ENCODE results near the gene TTC27.
"Not testable (repeated sequence)": the region's sequence is repeated elsewhere in the genome, so short reads cannot be mapped to it uniquely, and the experiment has no call there.

The TTC27 gene

GRCh38 chr2:32807662-32808061 lies 179.8 kb downstream of the TTC27 start:
- ATAC-seq, result no peak
- no peak for DNase-seq

DNA sequence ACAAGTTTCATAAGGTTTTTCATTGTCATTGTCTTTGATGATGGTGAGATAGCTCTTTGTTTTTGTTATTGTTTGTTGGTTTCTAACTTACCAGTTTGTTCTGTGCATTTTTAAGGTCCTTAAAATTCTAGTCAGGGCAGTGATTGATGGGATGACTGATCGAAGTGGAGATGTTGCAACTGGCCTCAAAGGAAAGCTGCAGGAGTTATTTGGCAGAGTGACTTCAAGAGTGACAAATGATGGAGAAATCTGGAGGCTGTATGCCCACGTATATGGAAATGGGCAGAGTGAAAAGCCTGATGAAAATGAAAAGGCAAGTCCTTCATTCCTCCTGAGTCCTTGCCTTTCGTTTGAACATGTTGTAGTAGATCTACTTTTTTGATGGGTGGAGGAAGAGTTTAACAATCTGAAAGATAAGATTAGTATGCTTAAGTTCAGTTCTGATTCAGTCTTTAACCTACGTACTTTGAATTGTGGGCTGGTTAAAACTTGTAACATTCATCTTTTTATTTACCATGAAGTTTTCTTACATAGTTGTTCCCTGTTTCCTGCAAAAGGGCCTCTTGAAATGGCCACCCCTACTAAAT lies 183.2 kb downstream of the TTC27 start:
- no peak for DNase-seq
- ATAC-seq, result no peak

DNA sequence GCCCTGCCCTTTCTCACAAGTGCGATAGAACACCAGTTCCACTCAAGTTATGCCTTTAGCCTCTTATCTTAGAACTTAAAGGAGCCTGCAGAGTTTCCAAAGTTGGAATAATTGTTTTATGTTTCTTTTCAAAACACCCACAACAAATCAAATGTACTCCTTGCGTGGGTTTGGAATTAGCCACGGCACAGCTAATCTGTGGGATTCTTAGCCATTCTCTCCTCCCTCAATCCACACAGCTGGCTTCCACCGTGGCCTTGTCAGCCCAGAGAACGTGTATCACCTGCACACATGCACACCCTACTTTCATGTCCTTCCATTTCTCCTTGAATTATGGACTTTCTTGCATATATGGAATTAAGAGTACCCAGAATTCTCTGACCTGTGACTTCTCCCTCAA lies 183.8 kb downstream of the TTC27 start:
- DNase-seq (no peak), ATAC-seq (no peak)

DNA sequence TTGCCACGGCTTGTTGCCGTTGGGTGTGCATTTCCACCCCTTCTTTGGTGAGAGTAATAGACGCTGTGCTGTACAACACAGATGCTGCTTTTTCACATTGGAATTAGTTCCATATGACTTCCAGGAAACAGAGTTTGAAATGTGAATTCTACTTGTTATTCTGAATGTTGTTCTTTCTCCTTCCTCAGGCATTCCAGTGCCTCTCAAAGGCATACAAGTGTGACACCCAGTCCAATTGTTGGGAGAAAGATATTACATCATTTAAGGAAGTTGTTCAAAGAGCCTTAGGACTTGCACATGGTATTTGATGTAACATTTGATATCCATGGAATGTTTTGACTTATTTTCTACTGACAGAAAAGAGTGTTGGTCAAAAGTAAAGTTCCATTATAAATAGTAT lies 184.5 kb downstream of the TTC27 start:
- no peak for DNase-seq
- ATAC-seq, result no peak

- ATAC-seq, result no peak
- DNase-seq, result no peak
Measured at GRCh38 chr2:32820088-32820487, 192.2 kb downstream of the TTC27 start.

DNA sequence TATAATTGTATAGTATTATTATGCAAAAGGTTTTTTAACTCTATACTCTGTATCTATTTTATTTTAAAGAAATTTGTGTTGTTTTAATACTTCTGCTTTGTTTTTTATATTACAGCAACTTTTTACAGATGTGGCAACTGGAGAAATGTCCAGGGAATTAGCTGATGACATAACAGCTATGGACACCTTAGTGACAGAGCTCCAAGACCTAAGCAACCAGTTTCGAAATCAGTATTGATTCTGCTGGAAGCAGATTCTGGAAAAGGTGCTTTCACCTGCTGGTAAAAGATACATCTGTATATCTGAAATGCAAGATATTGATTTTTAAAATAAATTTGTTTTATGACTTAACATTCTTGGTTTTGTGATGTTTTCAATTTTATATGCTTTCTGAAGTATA lies 192.9 kb downstream of the TTC27 start:
- DNase-seq, result no peak
- no peak for ATAC-seq

DNA sequence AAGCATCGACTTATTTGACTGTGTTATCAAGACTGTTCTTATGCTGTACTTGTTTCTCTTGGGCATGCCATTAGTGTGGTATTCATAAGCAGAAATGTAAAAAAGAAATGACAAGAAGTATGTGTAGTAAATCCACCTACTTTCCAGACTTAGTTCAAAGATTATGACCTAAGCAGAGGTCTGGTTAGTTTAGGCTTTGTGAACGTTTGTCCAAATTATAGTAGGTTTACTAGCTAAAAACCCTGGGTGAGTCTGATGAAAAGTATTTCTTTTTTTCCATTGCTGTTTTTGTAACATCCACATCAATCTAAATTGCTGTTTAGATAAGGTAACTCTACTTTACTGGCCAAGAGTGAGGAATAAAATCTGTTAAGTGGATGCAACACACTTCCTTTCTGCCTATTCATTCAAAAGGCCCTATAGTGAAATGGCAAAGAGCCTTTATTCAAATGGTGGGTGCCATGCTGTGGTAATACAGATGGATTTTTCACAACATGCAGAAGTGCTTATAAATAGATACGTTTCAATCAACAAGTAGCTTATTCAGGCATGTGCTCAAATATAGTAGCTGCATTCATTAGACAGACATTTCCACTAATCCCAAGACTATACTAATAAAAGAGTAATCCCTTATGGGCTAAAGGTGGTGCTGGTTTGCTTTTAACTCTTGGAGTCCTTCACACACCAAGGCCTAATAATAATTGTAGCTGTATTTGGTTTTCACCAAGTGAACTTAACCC lies 196.4 kb downstream of the TTC27 start:
- ATAC-seq, result no peak
- no peak for DNase-seq

GRCh38 chr2:32825291-32825712 lies 197.5 kb downstream of the TTC27 start:
- DNase-seq (no peak), ATAC-seq (no peak)

- DNase-seq (no peak), ATAC-seq (no peak)
Measured at GRCh38 chr2:32830196-32830595, 202.3 kb downstream of the TTC27 start.

DNA sequence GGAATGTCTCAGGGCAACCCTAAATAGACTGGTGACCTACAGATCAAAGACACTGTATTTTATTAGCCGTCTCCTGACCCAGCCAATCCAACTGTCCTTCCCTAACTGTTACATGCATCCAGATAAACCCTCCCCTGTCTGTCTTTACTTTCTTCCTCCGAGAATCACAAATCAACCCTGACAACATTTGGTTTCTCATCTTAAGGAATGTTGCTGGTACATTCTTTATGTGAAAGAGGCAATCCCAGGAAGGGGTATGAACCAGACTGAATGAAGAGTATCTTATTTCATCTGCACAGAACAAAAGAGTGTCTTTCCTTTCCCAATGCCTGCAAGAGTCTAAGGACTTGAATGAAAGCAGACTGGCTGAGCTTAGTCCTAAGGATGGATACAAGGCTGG lies 205.0 kb downstream of the TTC27 start:
- no peak for DNase-seq
- no peak for ATAC-seq

- DNase-seq, result no peak
- ATAC-seq, result no peak
Measured at GRCh38 chr2:32833709-32834108, 205.9 kb downstream of the TTC27 start.

DNA sequence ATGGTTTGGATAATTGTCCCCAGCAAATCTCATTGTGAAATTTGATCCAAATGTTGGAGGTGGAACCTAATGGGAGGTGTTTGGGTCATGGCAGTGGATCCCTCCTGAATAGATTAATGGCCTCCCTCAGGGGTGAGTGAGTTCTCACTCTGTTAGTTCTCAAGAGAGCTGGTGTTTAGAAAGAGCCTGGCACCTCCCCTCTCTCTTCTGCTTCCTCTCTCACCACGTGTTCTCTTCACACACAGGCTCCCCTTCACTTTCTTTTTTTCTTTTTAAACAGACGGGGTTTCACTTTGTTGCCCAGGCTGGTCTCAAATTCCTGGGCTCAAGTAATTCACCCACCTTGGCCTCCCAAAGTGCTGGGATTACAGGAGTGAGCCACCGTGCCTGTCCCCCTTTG lies 207.3 kb downstream of the TTC27 start:
- ATAC-seq, result no peak
- no peak for DNase-seq

GRCh38 chr2:32836933-32837332 lies 209.1 kb downstream of the TTC27 start:
- ATAC-seq, result no peak
- no peak for DNase-seq

DNA sequence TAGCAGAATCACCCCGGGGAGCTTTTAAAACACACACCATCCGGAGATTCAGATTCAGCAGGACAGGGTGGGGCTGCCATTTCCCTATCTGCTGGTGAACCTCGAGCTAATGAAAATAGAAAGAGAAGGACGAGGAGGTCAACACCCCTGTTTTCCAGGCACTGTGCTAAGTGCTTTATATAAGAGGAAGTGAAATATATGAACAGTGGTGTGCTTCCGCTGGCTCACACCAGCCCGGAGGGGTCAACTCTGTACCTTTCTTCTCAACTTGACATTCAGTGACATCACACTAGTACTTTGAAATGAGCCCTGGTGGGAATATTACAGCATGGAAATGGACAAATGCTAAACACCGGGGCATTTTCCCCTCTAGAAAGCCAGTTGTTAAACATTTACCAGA lies 210.6 kb downstream of the TTC27 start:
- DNase-seq (no peak), ATAC-seq (no peak)

DNA sequence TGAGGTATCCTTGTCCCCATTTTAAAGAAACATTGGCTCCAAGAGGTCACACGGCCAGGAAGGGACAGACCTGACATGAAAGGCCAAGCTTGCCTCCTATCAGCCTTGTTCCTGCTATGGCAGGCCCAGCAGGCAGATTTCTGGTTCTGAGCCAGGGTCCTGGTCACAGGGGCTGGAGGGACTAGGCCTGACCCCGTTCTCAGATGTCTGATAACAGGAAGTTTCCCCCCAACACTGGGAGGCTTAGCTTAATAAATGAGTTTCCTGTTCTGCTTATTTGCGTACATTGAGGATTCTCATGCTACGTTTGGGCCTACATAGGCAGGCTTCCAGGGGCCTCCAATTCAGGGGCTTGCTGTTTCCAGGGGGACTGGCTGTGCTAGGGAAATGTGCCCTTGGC lies 211.1 kb downstream of the TTC27 start:
- no peak for ATAC-seq
- DNase-seq, result no peak

- no peak for ATAC-seq
- DNase-seq, result no peak
Measured at GRCh38 chr2:32841931-32842898, 214.4 kb downstream of the TTC27 start.

DNA sequence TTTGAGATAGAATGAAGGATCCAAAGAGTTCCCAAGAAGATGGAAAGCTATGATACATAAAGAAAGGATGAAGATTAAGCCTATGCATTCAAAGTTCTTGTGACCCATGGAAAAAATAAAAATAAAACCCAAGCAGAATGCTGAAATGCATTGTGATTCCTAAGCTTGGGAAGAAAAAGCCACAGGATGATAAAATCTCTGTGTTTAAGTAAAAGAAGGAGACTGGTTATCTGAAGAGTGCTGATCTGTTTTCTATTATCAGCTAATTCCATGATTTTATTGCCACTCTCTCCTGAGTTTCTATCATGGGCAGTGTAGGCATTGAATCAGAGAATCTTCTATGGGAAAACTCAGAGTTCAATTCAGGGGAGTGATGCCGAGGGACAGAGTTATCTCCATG lies 215.8 kb downstream of the TTC27 start:
- no peak for DNase-seq
- no peak for ATAC-seq

DNA sequence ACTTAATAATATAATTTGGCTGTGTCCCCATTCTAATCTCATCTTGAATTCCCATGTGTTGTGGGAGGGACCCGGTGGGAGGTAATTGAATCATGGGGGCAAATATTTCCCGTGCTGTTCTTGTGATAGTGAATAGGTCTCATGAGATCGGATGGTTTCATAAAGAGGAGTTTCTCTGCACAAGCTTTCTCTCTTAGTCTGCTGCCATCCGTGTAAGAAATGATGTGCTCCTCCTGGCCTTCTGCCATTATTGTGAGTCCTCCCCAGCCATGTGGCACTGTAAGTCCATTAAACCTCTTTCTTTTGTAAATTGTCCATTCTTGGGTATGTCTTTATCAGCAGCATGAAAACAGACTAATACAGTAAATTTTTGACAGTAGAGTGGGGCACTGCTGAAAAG lies 216.4 kb downstream of the TTC27 start:
- DNase-seq (no peak), ATAC-seq (no peak)

DNA sequence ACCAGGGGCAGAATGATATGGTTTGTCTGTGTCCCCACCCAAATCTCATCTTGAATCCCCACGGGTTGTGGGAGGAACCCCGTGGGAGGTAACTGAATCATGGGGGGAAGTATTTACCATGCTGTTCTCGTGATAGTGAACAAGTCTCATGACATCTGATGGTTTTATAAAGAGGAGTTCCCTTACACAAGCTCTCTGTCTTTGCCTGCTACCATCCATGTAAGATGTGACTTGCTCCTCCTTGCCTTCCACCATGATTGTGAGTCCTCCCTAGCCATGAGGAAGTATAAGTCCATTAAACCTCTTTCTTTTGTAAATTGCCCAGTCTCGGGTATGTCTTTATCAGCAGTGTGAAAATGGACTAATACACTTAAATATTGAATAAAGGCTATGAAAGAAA lies 218.4 kb downstream of the TTC27 start:
- not testable (repeated sequence) for DNase-seq, ATAC-seq

DNA sequence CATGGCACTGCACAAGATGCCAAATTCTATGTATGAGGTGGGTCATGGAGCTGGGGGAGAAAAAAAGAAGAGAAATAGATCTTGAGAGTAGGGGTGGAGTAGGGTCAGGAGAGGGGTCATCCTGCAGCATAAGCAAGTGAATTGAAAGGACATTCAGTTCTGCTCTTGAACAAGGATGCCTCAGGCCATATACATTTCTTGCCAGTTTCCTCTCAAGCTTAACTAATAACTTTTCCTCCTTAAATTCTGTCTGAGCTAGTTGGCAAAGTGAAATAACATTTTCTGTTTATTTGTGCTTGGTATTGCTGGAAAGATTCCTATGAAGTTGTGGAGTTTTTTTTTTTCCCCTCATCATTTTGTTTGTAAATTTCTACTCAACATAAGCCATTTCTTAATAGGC lies 219.9 kb downstream of the TTC27 start:
- no peak for ATAC-seq
- DNase-seq, result no peak

DNA sequence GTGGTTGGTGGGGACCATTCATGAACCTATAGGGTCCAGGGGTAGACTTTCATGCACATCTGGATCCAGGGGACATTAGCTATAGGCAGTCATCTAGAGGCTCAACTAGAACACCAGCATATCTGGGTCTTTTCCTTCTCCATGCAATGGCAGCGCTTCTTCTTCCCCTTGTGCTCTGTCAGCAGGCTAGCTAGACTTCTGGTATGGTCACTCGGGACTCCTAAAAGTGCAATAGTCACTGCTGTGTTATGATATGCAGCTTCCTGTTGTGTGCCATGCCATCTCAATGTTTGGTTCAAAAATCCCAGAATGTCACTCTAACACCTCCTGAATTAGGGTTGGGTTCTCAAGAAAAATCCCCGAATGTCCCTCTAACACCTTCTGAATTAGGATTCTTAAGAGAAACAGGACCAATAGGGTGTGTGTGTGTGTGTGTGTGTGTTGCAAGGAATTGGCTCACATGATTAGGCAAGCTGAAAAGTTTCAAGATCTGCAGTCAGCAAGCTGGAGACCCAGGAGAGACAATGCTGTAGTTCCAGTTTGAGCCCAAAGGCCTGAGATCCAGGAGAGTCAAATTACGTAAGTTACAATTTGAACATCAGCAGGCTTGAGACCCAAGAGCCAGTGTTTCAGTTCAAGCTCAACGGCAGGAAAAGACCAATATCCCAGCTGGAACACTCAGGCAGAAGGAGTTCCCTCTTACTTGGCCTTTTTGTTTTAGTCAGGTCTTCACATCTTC lies 221.8 kb downstream of the TTC27 start:
- no peak for DNase-seq
- ATAC-seq, result no peak

DNA sequence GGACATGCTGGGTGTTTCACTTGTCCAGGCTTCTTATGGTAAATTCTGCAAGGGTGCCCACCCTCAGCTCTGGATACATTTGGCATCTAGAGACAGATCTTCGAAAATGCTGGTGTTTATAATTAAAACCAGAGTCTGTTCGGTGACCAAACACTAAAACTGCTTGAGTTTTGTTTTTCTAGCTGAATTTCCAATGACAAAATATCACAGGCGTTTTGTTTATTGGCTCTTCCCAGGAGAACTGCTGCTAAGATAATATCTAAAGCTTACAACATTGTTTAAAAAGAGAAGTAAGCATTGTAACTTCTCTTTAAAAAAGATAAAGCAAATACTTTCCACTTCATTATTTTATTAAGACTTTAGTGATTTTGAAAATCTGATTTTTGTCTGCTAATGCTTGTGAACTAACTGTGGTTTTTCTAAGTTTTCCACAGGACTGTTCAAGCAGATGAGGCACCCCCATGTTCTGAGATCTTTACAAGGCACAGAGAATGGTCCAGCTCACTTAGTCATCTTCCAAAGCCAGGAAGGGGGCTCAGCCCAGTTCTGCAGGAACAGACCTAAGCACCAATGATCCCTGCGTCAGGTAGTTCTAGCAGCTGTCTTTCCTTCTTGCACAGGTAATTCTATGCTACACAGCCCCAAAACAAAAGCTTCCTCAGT lies 224.1 kb downstream of the TTC27 start:
- DNase-seq (no peak), ATAC-seq (no peak)
